NB4 (cell line): ENCODE measurements around the gene GRM7.

Experiments
- MYC ChIP-seq: IDR thresholded peaks from 2 replicates; pipeline ENCODE4 v1.6.1; 2011; ENCODE audit warnings: low read depth, low read length
- POLR2A ChIP-seq: IDR thresholded peaks from 2 replicates; pipeline ENCODE4 v1.6.1; 2011; ENCODE audit warnings: mild to moderate bottlenecking; ENCODE audit not compliant: insufficient read length; ENCODE audit errors: extremely low read depth
- TF ChIP-seq, protein P1 (sequence below): IDR thresholded peaks from one replicate; pipeline ENCODE4 v1.5.1; 2012; ENCODE audit warnings: low read depth, low read length
- TF ChIP-seq, protein P2 (sequence below): IDR thresholded peaks from 2 replicates; pipeline ENCODE4 v1.6.1; 2011; ENCODE audit warnings: low read depth, low read length

DNA sequence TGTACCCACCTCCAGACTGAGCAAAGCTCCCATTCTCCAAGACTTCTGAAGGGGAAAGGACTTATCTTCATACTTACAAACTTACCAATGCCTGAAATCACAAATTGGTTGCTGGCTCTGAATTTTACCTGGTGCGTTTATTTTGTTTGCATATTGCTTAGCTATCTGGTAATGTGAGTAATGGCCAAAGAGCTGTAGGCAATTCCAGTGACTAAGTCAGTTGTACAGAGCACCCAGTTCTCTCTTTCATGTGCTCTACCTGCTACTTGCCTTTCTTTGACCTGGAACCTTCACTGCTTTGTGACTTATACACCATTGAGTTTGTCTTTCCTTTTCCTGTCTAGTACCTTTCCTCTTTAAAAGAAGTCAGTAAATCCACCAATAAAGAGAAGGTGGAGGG, 884.8 kb downstream of the GRM7 start:
- TF ChIP-seq, protein P1, sequence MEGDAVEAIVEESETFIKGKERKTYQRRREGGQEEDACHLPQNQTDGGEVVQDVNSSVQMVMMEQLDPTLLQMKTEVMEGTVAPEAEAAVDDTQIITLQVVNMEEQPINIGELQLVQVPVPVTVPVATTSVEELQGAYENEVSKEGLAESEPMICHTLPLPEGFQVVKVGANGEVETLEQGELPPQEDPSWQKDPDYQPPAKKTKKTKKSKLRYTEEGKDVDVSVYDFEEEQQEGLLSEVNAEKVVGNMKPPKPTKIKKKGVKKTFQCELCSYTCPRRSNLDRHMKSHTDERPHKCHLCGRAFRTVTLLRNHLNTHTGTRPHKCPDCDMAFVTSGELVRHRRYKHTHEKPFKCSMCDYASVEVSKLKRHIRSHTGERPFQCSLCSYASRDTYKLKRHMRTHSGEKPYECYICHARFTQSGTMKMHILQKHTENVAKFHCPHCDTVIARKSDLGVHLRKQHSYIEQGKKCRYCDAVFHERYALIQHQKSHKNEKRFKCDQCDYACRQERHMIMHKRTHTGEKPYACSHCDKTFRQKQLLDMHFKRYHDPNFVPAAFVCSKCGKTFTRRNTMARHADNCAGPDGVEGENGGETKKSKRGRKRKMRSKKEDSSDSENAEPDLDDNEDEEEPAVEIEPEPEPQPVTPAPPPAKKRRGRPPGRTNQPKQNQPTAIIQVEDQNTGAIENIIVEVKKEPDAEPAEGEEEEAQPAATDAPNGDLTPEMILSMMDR = no peak
- TF ChIP-seq POLR2A = no peak
- TF ChIP-seq, protein P2, sequence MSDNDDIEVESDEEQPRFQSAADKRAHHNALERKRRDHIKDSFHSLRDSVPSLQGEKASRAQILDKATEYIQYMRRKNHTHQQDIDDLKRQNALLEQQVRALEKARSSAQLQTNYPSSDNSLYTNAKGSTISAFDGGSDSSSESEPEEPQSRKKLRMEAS = no peak
- no peak for TF ChIP-seq MYC
